SK-N-SH treated with all-trans-retinoic acid at 6 μM for 48 hours (cell line): ENCODE measurements around the gene MERTK.

ENCODE experiments used
- ATAC-seq: fragments of 200-7000 bp; cut with Tn5 transposase; 3 replicates; pipeline ENCODE4 v1.9.1; 2020; ENCODE audit warnings: mild to moderate bottlenecking, moderate library complexity
- BACH2 ChIP-seq: fragments of 250-450 bp; sonication (Bioruptor Pico); IDR thresholded peaks from 2 replicates; pipeline ENCODE4 v1.9.0; 2021; ENCODE audit warnings: mild to moderate bottlenecking, borderline replicate concordance
- CSDC2 ChIP-seq: fragments of 250-450 bp; sonication (Bioruptor Pico); IDR thresholded peaks from 2 replicates; pipeline ENCODE4 v1.5.0; 2020; ENCODE audit warnings: mild to moderate bottlenecking, moderate library complexity
- ESRRG ChIP-seq: fragments of 250-450 bp; sonication (Bioruptor Pico); IDR thresholded peaks from 2 replicates; pipeline ENCODE4 v1.6.1; 2021; ENCODE audit warnings: mild to moderate bottlenecking
- GLIS3 ChIP-seq: fragments of 250-450 bp; sonication (Bioruptor Pico); IDR thresholded peaks from 2 replicates; pipeline ENCODE4 v1.5.0; 2020; ENCODE audit warnings: mild to moderate bottlenecking, moderate library complexity
- ISL1 ChIP-seq: fragments of 250-450 bp; sonication (Bioruptor Pico); IDR thresholded peaks from 2 replicates; pipeline ENCODE4 v2.1.2; 2022; ENCODE audit warnings: mild to moderate bottlenecking, moderate library complexity
- OSR1 ChIP-seq: fragments of 250-450 bp; sonication (Bioruptor Pico); IDR thresholded peaks from 2 replicates; pipeline ENCODE4 v1.8.0; 2022; ENCODE audit warnings: moderate library complexity, mild to moderate bottlenecking, inconsistent platforms
- PPARA ChIP-seq: fragments of 250-450 bp; sonication (Bioruptor Pico); IDR thresholded peaks from 2 replicates; pipeline ENCODE4 v1.5.0; 2020; ENCODE audit warnings: mild to moderate bottlenecking, borderline replicate concordance
- RARB ChIP-seq: fragments of 250-450 bp; sonication (Bioruptor Pico); IDR thresholded peaks from 2 replicates; pipeline ENCODE4 v1.8.0; 2021; ENCODE audit warnings: mild to moderate bottlenecking, moderate library complexity
- SNAI2 ChIP-seq: fragments of 250-450 bp; sonication (Bioruptor Pico); IDR thresholded peaks from 2 replicates; pipeline ENCODE4 v1.5.0; 2020; ENCODE audit warnings: mild to moderate bottlenecking, moderate library complexity
- TCF4 ChIP-seq: fragments of 250-450 bp; sonication (Bioruptor Pico); IDR thresholded peaks from 2 replicates; pipeline ENCODE4 v1.8.0; 2021; ENCODE audit warnings: mild to moderate bottlenecking, moderate library complexity, borderline replicate concordance
- TOX ChIP-seq: fragments of 250-450 bp; sonication (Bioruptor Pico); IDR thresholded peaks from 2 replicates; pipeline ENCODE4 v1.8.0; 2021; ENCODE audit warnings: mild to moderate bottlenecking, moderate library complexity, borderline replicate concordance
- ZC3H10 ChIP-seq: fragments of 250-450 bp; sonication (Bioruptor Pico); IDR thresholded peaks from 2 replicates; pipeline ENCODE4 v1.5.1; 2021; ENCODE audit warnings: mild to moderate bottlenecking, moderate library complexity
- ZNF565 ChIP-seq: fragments of 450-650 bp; formaldehyde crosslinking; conservative IDR thresholded peaks from 2 replicates; pipeline ENCODE4 v1.5.0; 2020; ENCODE audit warnings: low read depth, mild to moderate bottlenecking, moderate library complexity
- ZNF8 ChIP-seq: fragments of 450-650 bp; formaldehyde crosslinking; IDR thresholded peaks from 2 replicates; pipeline ENCODE4 v1.5.0; 2020; ENCODE audit warnings: mild to moderate bottlenecking, moderate library complexity
- TF ChIP-seq, protein P1 (sequence below): fragments of 250-450 bp; sonication (Bioruptor Pico); IDR thresholded peaks from 2 replicates; pipeline ENCODE4 v1.5.1; 2020; ENCODE audit warnings: low read depth, mild to moderate bottlenecking, moderate library complexity
- TF ChIP-seq, protein P2 (sequence below): fragments of 250-450 bp; sonication (Bioruptor Pico); IDR thresholded peaks from 2 replicates; pipeline ENCODE4 v1.8.0; 2020; ENCODE audit warnings: mild to moderate bottlenecking, moderate library complexity, borderline replicate concordance
- TF ChIP-seq, protein P3 (sequence below): fragments of 250-450 bp; sonication (Bioruptor Pico); IDR thresholded peaks from 2 replicates; pipeline ENCODE4 v1.5.1; 2021; ENCODE audit warnings: mild to moderate bottlenecking, moderate library complexity
- TF ChIP-seq, protein P4 (sequence below): fragments of 250-450 bp; sonication (Bioruptor Pico); IDR thresholded peaks from 2 replicates; pipeline ENCODE4 v1.5.0; 2020; ENCODE audit warnings: mild to moderate bottlenecking, moderate library complexity
- TF ChIP-seq, protein P5 (sequence below): fragments of 250-450 bp; sonication (Bioruptor Pico); IDR thresholded peaks from 2 replicates; pipeline ENCODE4 v1.8.0; 2021; ENCODE audit warnings: low read depth, mild to moderate bottlenecking, moderate library complexity, borderline replicate concordance

Gene MERTK

DNA sequence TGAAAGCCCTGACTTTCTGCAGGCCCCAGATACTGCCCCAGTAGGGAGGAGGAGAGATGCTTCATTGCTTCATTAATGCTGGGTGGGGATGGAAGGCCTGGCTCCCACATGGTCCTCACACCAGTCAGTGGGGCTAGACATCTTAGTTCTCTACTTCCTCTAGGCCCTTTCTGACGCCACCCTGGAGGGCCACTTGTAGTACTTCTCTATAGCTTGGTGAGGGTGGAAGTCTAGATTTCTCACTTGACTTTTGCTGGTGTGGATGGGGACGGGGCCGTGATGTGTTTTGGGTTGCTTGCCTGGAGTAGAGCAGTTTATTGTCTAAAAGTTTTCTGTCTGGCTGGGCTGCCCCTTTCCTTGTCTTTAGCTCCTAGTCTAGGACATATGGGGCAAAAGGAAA lies 18.7 kb downstream of the MERTK start:
- no peak for TF ChIP-seq RARB (CRISPR knock-in tag)
- no peak for TF ChIP-seq ZNF8 (CRISPR knock-in tag)
- no peak for TF ChIP-seq TCF4 (CRISPR knock-in tag)
- TF ChIP-seq ZC3H10 (CRISPR knock-in tag), result no peak
- TF ChIP-seq ZNF565 (CRISPR knock-in tag), result no peak
- TF ChIP-seq ESRRG (CRISPR knock-in tag), result no peak
- TF ChIP-seq, protein P1, sequence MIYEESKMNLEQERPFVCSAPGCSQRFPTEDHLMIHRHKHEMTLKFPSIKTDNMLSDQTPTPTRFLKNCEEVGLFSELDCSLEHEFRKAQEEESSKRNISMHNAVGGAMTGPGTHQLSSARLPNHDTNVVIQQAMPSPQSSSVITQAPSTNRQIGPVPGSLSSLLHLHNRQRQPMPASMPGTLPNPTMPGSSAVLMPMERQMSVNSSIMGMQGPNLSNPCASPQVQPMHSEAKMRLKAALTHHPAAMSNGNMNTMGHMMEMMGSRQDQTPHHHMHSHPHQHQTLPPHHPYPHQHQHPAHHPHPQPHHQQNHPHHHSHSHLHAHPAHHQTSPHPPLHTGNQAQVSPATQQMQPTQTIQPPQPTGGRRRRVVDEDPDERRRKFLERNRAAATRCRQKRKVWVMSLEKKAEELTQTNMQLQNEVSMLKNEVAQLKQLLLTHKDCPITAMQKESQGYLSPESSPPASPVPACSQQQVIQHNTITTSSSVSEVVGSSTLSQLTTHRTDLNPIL (CRISPR knock-in tag), result no peak
- TF ChIP-seq, protein P2, sequence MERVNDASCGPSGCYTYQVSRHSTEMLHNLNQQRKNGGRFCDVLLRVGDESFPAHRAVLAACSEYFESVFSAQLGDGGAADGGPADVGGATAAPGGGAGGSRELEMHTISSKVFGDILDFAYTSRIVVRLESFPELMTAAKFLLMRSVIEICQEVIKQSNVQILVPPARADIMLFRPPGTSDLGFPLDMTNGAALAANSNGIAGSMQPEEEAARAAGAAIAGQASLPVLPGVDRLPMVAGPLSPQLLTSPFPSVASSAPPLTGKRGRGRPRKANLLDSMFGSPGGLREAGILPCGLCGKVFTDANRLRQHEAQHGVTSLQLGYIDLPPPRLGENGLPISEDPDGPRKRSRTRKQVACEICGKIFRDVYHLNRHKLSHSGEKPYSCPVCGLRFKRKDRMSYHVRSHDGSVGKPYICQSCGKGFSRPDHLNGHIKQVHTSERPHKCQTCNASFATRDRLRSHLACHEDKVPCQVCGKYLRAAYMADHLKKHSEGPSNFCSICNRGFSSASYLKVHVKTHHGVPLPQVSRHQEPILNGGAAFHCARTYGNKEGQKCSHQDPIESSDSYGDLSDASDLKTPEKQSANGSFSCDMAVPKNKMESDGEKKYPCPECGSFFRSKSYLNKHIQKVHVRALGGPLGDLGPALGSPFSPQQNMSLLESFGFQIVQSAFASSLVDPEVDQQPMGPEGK, result no peak
- TF ChIP-seq, protein P3, sequence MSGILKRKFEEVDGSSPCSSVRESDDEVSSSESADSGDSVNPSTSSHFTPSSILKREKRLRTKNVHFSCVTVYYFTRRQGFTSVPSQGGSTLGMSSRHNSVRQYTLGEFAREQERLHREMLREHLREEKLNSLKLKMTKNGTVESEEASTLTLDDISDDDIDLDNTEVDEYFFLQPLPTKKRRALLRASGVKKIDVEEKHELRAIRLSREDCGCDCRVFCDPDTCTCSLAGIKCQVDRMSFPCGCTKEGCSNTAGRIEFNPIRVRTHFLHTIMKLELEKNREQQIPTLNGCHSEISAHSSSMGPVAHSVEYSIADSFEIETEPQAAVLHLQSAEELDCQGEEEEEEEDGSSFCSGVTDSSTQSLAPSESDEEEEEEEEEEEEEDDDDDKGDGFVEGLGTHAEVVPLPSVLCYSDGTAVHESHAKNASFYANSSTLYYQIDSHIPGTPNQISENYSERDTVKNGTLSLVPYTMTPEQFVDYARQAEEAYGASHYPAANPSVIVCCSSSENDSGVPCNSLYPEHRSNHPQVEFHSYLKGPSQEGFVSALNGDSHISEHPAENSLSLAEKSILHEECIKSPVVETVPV, result no peak
- no peak for TF ChIP-seq GLIS3 (CRISPR knock-in tag)
- no peak for TF ChIP-seq SNAI2 (CRISPR knock-in tag)
- TF ChIP-seq TOX (CRISPR knock-in tag), result no peak
- no peak for TF ChIP-seq OSR1 (CRISPR knock-in tag)
- TF ChIP-seq, protein P4, sequence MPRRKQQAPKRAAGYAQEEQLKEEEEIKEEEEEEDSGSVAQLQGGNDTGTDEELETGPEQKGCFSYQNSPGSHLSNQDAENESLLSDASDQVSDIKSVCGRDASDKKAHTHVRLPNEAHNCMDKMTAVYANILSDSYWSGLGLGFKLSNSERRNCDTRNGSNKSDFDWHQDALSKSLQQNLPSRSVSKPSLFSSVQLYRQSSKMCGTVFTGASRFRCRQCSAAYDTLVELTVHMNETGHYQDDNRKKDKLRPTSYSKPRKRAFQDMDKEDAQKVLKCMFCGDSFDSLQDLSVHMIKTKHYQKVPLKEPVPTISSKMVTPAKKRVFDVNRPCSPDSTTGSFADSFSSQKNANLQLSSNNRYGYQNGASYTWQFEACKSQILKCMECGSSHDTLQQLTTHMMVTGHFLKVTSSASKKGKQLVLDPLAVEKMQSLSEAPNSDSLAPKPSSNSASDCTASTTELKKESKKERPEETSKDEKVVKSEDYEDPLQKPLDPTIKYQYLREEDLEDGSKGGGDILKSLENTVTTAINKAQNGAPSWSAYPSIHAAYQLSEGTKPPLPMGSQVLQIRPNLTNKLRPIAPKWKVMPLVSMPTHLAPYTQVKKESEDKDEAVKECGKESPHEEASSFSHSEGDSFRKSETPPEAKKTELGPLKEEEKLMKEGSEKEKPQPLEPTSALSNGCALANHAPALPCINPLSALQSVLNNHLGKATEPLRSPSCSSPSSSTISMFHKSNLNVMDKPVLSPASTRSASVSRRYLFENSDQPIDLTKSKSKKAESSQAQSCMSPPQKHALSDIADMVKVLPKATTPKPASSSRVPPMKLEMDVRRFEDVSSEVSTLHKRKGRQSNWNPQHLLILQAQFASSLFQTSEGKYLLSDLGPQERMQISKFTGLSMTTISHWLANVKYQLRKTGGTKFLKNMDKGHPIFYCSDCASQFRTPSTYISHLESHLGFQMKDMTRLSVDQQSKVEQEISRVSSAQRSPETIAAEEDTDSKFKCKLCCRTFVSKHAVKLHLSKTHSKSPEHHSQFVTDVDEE (CRISPR knock-in tag), result no peak
- no peak for TF ChIP-seq BACH2 (CRISPR knock-in tag)
- no peak for ATAC-seq

DNA sequence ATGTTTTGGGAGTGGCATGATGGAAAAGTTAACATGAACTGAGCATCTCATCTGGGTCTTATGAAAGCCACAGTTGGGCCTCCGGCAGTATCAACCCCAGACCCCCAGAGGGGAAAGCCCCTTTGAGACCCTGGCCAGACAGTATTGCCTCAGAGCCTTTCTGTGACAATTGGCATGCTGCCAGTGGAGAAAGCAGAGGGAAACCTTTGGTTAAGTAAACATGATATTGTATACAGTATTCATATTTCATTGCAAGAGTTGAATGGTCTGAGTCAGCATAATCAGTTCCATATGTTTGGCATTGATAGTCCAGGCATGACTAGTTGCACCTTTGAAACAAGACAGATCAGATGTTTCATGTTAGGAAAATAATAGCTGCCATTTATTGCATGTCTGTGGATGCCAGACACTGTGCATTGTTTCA lies 20.0 kb downstream of the MERTK start:
- TF ChIP-seq RARB (CRISPR knock-in tag), result no peak
- peak; percentile 49 for TF ChIP-seq ISL1
- TF ChIP-seq, protein P4 (CRISPR knock-in tag), result peak; percentile 85; the same call in 1 of the 2 replicates
- TF ChIP-seq, protein P5, sequence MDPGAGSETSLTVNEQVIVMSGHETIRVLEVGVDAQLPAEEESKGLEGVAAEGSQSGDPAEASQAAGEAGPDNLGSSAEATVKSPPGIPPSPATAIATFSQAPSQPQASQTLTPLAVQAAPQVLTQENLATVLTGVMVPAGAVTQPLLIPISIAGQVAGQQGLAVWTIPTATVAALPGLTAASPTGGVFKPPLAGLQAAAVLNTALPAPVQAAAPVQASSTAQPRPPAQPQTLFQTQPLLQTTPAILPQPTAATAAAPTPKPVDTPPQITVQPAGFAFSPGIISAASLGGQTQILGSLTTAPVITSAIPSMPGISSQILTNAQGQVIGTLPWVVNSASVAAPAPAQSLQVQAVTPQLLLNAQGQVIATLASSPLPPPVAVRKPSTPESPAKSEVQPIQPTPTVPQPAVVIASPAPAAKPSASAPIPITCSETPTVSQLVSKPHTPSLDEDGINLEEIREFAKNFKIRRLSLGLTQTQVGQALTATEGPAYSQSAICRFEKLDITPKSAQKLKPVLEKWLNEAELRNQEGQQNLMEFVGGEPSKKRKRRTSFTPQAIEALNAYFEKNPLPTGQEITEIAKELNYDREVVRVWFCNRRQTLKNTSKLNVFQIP (CRISPR knock-in tag), result no peak
- no peak for TF ChIP-seq CSDC2 (CRISPR knock-in tag)
- TF ChIP-seq PPARA (CRISPR knock-in tag), result peak; percentile 67; the same call in 1 of the 2 replicates
- TF ChIP-seq, protein P1 (CRISPR knock-in tag), result no peak
- TF ChIP-seq, protein P3, result peak; percentile 47; the same call in 1 of the 2 replicates
- TF ChIP-seq TCF4 (CRISPR knock-in tag), result peak; percentile 97
- TF ChIP-seq, protein P2, result peak; percentile 50; the same call in 1 of the 2 replicates
- peak; percentile 92 for ATAC-seq
